ENCODE measurements around the gene LINGO1. TPM values are rescaled to one million over a fixed set of nuclear protein-coding genes. Genes with fewer than 3 reads are reported as not detected.

Gene LINGO1
- polyA plus RNA-seq, 1 of the 3 experiments (the other 2 are of a cell fraction), result 0.56 TPM

DNA sequence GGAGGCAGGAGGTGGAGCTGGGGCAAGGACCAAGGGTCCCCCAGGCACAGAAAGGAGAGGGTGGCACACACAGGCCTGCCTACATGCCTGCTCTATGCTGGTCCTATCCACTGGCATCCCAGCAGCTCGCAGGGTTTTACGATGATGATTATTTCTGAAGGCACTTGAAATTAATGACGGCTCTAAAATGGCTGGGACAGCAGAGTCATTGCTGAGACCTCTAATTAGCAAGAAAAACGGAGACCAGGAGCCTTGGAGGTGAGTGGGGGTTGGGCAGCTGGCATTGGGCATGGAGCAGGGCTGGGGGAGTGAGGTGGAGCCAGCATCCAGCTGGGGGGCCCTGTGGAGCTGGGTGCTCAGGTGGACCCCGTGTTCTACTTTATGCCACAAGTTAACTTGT, 3.5 kb upstream of the LINGO1 start:
- ChIA-PET CTCF (interaction anchor here (1.5 to 15.7 kb wide), 8 partner anchors 9 to 239 kb away, joined by 3 to 458 read pairs (median 29); no protein-coding TSS in a partner anchor), POLR2A (no interaction called here)
- Histone ChIP-seq H3K4me3 (ENCODE audit: low read depth in 2 of 2, low read length in 1 of 2) (no peak overlapping the region), H3K9me2 (no peaks in the 10 kb centered on the region), H3K9ac (no peak overlapping the region), H3K27me3 (ENCODE audit: insufficient read depth) (peaks cover 36% of the 10 kb centered on the region), H3K79me2 (ENCODE audit: insufficient read depth) (no peaks in the 10 kb centered on the region), H3K36me3 (replicated peaks in 1 of 2; ENCODE audit: control insufficient read depth in 1 of 2, insufficient read depth in 2 of 2, low read length in 1 of 2) (no peaks in the 10 kb centered on the region), H3K27ac (ENCODE audit: low read depth in 2 of 2, low read length in 1 of 2) (no peak overlapping the region), H4K20me1 (ENCODE audit: insufficient read depth) (no peaks in the 10 kb centered on the region), H3K9me3 (no peaks in the 10 kb centered on the region), H3K4me2 (no peak overlapping the region), H2AFZ (ENCODE audit: low read depth) (no peak overlapping the region), H3K4me1 (ENCODE audit: control insufficient read depth in 1 of 2, insufficient read depth in 2 of 2, low read depth in 1 of 2, low read length in 1 of 2) (peaks cover 0 to 22% of the 10 kb centered on the region in 2 experiments; a peak in 1 of 4 replicates), H3F3A (replicated peaks; ENCODE audit: insufficient read depth) (no peaks in the 10 kb centered on the region)
- TF ChIP-seq JUND (IDR thresholded peaks at IDR 0.05), result no peak
- no peak for TF ChIP-seq RCOR1 (IDR thresholded peaks at IDR 0.05; ENCODE audit: low read length)
- TF ChIP-seq EZH2phosphoT487 (IDR thresholded peaks at IDR 0.05; ENCODE audit: borderline replicate concordance, low read depth), result no peak
- no peak for TF ChIP-seq REST (IDR thresholded peaks at IDR 0.05; ENCODE audit: low read depth, low read length)
- TF ChIP-seq EP300 (IDR thresholded peaks at IDR 0.05; ENCODE audit: borderline replicate concordance in 1 of 2, low read depth in 1 of 2, low read length in 1 of 2), result no peak
- no peak for TF ChIP-seq MAX (IDR thresholded peaks at IDR 0.05; ENCODE audit: low read depth)
- no peak for DNase-seq
- WGBS (ENCODE audit: low lambda C conversion rate), result 55% methylated on average over 4 of the region's 5 CpGs

DNA sequence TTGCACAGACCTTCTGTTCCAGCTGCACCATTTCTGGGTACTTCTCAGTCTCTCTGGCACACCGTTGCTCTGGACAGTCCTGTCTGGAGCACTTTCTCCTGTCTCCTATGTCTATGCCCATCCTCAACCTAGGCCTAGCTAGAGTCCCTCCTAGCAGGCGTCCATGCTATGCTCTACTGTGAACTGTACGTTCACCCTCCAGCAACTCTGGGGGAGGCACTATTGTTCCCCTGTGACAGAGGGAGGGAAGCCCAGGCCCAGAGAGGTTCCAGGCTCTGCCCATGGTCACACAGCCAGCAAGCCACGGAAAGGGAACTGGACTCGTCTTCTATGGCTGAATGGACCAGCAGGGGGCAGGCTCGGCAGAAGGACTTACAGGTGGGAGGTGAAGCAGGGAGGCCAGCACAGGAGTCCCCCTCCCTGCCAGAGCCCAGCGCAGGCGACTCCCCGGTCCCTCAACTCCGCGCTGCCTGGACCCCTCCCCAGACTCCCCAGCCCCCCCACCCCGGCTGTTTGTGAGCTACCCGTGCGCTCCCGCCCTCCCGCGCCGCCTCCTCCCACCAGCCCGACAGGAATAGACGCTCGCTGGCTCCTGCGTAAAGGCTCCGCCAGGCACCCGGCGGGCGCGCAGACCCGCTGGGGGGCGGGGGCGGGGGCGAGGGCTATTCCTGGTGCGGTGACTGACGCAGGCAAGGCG, 1.7 kb upstream of the LINGO1 start:
- no peaks in the 10 kb centered on the region for H3F3A ChIP-seq (replicated peaks; ENCODE audit: insufficient read depth)
- POLR2A ChIA-PET, result no interaction called here
- peaks cover 0 to 38% of the 10 kb centered on the region in 2 experiments; a peak in 2 of 4 replicates for H3K4me1 ChIP-seq (ENCODE audit: control insufficient read depth in 1 of 2, insufficient read depth in 2 of 2, low read depth in 1 of 2, low read length in 1 of 2)
- no peaks in the 10 kb centered on the region for H4K20me1 ChIP-seq (ENCODE audit: insufficient read depth)
- H3K9ac ChIP-seq, result no peak overlapping the region
- no peak overlapping the region; a peak in 1 of 4 replicates for H3K4me3 ChIP-seq (ENCODE audit: low read depth in 2 of 2, low read length in 1 of 2)
- no peaks in the 10 kb centered on the region for H3K9me3 ChIP-seq
- peak; percentile 82 for DNase-seq
- H3K4me2 ChIP-seq, result no peak overlapping the region
- H3K27me3 ChIP-seq (ENCODE audit: insufficient read depth), result peaks cover 53% of the 10 kb centered on the region
- WGBS (ENCODE audit: low lambda C conversion rate), result 30% methylated on average over 8 of the region's 34 CpGs
- H3K27ac ChIP-seq (ENCODE audit: low read depth in 2 of 2, low read length in 1 of 2), result no peak overlapping the region
- H3K36me3 ChIP-seq (replicated peaks in 1 of 2; ENCODE audit: control insufficient read depth in 1 of 2, insufficient read depth in 2 of 2, low read length in 1 of 2), result no peaks in the 10 kb centered on the region
- H3K9me2 ChIP-seq, result no peaks in the 10 kb centered on the region
- CTCF ChIA-PET, result interaction anchor here (0.6 to 15.7 kb wide), 68 partner anchors 11 to 615 kb away, joined by 3 to 458 read pairs (median 6); no protein-coding TSS in a partner anchor
- TF ChIP-seq SMC3 (IDR thresholded peaks at IDR 0.05; ENCODE audit: low read depth, low read length), result peak; percentile 56
- TF ChIP-seq RAD21 (IDR thresholded peaks at IDR 0.05; ENCODE audit: low read length), result peak; percentile 58
- TF ChIP-seq MAX (IDR thresholded peaks at IDR 0.05; ENCODE audit: low read depth), result no peak
- TF ChIP-seq CTCF (IDR thresholded peaks at IDR 0.05), result peak; percentile 48
- 0 out of 2 replicates have a peak, but pooled peaks have one; percentile 16 for TF ChIP-seq RCOR1 (IDR thresholded peaks at IDR 0.05; ENCODE audit: low read length)
- TF ChIP-seq ZBTB33 (IDR thresholded peaks at IDR 0.05; ENCODE audit: borderline replicate concordance, low read depth), result no peak
- TF ChIP-seq SIN3A (IDR thresholded peaks at IDR 0.05; ENCODE audit: borderline replicate concordance, low read depth, low read length), result no peak
- no peak for TF ChIP-seq TEAD4 (IDR thresholded peaks at IDR 0.05; ENCODE audit: borderline replicate concordance, insufficient read depth)
- H2AFZ ChIP-seq (ENCODE audit: low read depth), result no peak overlapping the region
- no peaks in the 10 kb centered on the region for H3K79me2 ChIP-seq (ENCODE audit: insufficient read depth)

Measured in SK-N-SH (cell line).